GM12891 (cell line): ENCODE results near the gene GRIK2.

ENCODE experiments used
- DNase-seq: peaks from one replicate; pipeline ENCODE4 v3.0.0; 2011; ENCODE audit warnings: low spot score; ENCODE audit not compliant: insufficient read length
- FAIRE-seq: peaks from 2 replicates; lab custom pipeline; 2011; peaks lifted over from hg19 to GRCh38; lab: Jason Lieb, UNC
- PAX5 ChIP-seq: IDR thresholded peaks from 2 replicates; pipeline ENCODE4 v1.6.1; 2011; ENCODE audit warnings: low read length, moderate library complexity, mild to moderate bottlenecking; ENCODE audit not compliant: insufficient read depth, severe bottlenecking
- POLR2A ChIP-seq: IDR thresholded peaks from 2 replicates; pipeline ENCODE4 v1.6.1; 2011; ENCODE audit warnings: low read depth, low read length, control low read depth
- POLR2AphosphoS5 ChIP-seq: IDR thresholded peaks from 2 replicates; pipeline ENCODE4 v1.6.1; 2011; ENCODE audit warnings: low read depth, low read length, control low read depth
- POU2F2 ChIP-seq: IDR thresholded peaks from 2 replicates; pipeline ENCODE4 v1.6.1; 2011; ENCODE audit warnings: low read depth, mild to moderate bottlenecking, control low read depth, low read length, moderate library complexity
- SPI1 ChIP-seq: IDR thresholded peaks from 2 replicates; pipeline ENCODE4 v1.6.1; 2011; ENCODE audit warnings: low read depth, low read length, control low read depth
- TAF1 ChIP-seq: IDR thresholded peaks from 2 replicates; pipeline ENCODE4 v1.6.1; 2011; ENCODE audit warnings: low read depth, low read length, control low read depth

Gene GRIK2

DNA sequence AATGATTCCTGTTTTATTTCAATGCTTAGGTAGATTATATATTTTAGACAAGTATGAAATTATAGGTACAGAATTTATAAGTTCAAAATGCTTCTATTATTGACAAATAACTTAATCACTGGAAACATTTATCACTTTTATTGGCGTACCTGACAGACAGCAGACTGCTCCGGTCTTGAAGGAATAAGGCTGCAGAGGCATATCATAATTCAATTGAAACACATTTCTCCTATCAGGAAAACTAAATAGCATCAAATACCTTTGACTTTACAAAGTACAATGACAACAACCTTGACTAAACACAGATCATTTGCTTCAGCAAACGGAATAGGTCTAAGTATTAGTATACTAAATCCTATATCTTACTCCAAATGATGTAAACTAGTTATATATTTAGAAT is 91.3 kb downstream of the GRIK2 start:
- TF ChIP-seq POLR2AphosphoS5: no peak
- TF ChIP-seq POLR2A: no peak
- no peak for TF ChIP-seq TAF1
- TF ChIP-seq SPI1: no peak
- no peak for TF ChIP-seq POU2F2
- no peak for FAIRE-seq
- no peak for DNase-seq

DNA sequence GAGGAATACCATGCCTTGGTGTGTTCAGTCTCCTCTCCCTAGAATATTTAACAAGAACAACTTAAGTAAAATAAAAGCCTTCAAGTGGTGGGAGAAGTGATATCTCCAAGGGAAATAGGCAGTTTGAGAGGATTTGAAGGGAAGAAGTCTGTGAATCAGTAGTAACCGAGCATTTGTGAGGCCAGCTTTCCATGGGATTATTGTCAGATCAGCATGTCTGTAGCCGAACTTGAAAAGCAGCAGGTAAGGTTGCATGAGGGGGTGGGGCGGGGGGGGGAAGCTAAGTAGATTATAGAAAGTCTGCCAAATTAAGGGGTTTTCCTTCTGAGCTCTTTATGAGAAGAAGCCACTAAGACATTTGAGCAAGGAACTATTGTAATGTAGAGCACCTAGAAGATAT is 92.6 kb downstream of the GRIK2 start:
- no peak for TF ChIP-seq TAF1
- no peak for TF ChIP-seq SPI1
- TF ChIP-seq POLR2AphosphoS5: no peak
- no peak for TF ChIP-seq PAX5
- no peak for TF ChIP-seq POLR2A
- TF ChIP-seq POU2F2: no peak
- no peak for FAIRE-seq
- no peak for DNase-seq

DNA sequence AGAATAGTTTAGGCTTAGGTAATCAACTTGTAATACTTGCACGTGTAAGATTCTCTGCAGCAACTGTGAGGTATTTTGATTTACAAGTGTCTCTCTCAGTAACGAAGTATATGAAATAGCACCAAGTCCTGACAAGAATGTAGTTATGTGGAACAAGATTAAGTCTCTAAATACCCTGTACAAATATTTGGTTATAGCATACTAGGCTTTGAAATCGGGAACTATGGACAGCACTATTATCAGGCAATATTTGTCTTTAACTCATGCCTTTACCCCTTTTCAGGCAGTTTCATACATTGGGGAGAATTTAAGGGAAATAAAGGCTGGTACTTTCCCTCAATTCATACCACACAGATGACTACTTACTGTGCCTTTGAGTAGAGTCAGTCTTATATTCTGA is 93.2 kb downstream of the GRIK2 start:
- DNase-seq (no peak), FAIRE-seq (no peak)
- no peak for TF ChIP-seq TAF1
- no peak for TF ChIP-seq PAX5
- no peak for TF ChIP-seq POU2F2
- TF ChIP-seq POLR2AphosphoS5: no peak
- TF ChIP-seq SPI1: no peak
- TF ChIP-seq POLR2A: no peak

DNA sequence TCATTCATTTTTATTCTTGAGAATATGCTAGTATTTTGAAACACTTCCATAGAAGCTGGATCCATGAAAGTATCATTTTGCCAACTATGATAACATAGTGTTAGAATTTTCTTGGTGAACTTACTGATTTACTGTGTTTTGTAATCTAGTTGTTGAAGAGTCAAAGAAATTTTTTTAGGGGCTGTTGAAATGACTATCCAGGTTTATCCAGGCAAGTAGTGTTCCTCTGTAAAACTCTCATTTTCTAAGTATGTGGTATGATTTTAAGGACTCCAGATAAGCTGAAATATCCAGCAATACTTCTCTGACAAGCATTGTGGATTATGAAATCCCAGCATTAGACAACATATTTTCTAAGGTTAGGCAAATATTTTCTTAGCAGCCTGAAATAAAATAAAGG is 95.9 kb downstream of the GRIK2 start:
- DNase-seq: no peak
- no peak for FAIRE-seq

DNA sequence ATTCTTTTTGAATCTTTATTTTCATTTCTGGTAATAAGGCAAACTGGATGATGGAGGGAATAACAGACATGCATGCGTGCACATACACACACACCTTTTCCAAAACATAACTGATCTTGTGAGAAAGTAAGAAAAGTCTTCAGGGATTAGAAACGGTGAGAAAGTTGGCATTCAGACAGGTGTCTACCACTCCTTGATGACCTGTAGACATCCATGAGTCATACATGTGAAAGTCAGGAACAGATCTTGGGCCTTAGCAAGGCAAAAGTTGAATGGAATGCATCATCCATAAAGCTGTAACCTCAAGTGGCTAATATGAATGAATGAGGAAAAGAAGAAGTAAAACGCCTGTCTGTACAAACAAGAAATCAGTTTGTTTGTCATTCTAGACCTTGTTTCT is 97.3 kb downstream of the GRIK2 start:
- no peak for DNase-seq
- TF ChIP-seq SPI1: no peak
- TF ChIP-seq POU2F2: no peak
- TF ChIP-seq TAF1: no peak
- TF ChIP-seq PAX5: no peak
- no peak for FAIRE-seq

More for the DNA sequence above, 95.9 kb downstream of the GRIK2 start:
- TF ChIP-seq POLR2AphosphoS5 (no peak), TAF1 (no peak), POLR2A (no peak), SPI1 (no peak), PAX5 (no peak), POU2F2 (no peak)

DNA sequence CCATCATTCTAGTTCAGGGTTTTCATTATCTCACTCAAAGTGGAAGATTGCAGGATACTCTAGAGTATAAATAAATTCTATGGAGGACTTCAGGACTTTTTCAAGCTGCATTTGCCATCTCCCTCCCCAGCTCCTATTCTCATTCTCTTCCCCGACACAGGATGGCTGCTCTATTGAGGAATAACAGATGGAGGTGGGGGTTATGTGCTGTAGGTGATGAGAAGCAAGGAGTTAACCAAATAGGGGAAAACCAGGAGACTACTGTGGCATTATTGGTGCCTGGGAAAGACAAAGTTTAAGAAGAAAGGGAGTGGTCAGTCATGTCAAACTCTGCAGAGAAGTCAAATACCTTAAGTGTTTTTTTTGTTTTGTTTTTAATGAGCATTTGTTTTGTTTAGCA is 109.3 kb downstream of the GRIK2 start:
- FAIRE-seq: no peak
- no peak for DNase-seq
- TF ChIP-seq PAX5 (no peak), SPI1 (no peak), TAF1 (no peak), POLR2AphosphoS5 (no peak), POU2F2 (no peak), POLR2A (no peak)

DNA sequence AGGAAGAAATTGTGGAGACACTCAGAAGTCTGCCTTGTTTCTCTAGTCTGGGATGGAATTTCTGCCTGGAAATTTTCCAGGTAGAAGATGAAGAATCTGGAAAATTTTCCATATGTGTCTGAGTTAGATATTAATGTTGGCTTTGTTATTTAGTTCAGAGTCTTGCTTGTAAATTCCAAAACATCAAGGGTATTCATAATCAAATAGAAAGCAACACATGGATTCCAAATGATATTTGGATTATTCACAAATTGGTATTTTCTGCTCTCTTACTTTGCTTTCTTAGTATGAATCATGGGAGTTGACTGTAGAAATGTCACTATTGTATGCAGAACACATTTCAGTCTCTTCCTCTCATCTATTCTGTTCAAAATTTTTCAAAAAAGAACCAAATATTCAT is 116.0 kb downstream of the GRIK2 start:
- no peak for TF ChIP-seq POLR2AphosphoS5
- no peak for TF ChIP-seq POU2F2
- FAIRE-seq (no peak), DNase-seq (no peak)

DNA sequence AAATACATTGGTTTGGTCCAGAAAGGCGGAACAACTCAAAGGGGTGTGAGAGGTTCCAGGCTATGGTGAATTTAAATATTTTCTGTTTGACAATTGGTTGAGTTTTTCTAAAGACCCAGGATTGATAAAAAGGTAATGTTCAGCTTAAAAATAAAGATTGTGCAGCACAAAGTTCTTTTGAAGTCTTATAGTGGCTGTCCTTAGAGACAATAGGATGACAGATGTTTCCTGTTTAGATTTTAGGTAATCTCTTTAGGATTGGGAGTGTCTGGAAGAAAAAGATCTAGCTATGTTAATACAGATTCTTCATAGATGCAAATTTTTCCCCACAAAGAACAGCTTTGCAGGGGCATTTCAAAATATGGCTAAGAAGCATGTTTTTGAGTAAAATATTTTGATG is 119.7 kb downstream of the GRIK2 start:
- TF ChIP-seq POU2F2: no peak
- no peak for TF ChIP-seq POLR2A
- no peak for TF ChIP-seq SPI1
- TF ChIP-seq PAX5: no peak
- no peak for TF ChIP-seq TAF1
- FAIRE-seq (no peak), DNase-seq (no peak)

DNA sequence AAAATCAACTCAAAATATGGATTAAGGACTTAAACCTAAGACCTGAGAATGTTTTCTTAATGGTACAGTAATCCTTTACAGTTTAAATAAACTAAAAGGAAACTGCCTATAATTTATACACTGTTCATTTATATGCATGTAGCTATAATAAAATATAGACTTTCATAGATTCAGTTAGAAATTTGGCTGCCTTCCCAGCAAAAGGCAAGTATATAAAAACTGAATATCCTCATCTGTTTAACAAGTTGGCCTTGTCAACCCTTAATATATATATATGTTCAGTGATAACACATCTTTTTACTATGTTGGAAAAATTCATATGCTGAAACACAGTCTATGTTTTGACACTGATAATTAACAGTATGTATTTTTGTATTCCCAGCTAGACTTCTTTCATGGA is 123.1 kb downstream of the GRIK2 start:
- no peak for TF ChIP-seq POLR2AphosphoS5
- TF ChIP-seq PAX5: no peak
- no peak for TF ChIP-seq POLR2A
- no peak for TF ChIP-seq POU2F2
- TF ChIP-seq SPI1: no peak
- TF ChIP-seq TAF1: no peak
- no peak for DNase-seq
- no peak for FAIRE-seq

DNA sequence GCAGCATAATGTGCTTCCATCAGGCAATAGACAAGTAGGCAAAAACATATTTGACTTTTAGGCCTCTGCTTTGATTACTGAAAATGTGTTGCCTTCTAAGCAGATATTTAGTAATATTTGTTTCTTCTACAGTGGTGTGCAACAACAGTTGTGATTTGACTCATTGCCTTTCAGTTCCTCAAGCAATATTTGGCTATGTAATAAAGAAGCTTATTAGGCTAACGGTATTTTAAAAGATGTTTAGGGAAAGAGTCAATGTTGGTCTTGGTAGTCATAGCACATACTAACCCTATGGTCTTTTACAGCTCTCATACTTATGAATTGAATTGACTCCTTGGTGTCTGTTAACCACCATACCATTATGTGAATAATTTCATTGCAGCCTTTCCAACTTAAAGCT is 124.1 kb downstream of the GRIK2 start:
- no peak for FAIRE-seq
- peak; percentile 84 for TF ChIP-seq SPI1
- no peak for TF ChIP-seq POU2F2
- TF ChIP-seq POLR2AphosphoS5: no peak
- no peak for TF ChIP-seq TAF1
- no peak for TF ChIP-seq POLR2A

DNA sequence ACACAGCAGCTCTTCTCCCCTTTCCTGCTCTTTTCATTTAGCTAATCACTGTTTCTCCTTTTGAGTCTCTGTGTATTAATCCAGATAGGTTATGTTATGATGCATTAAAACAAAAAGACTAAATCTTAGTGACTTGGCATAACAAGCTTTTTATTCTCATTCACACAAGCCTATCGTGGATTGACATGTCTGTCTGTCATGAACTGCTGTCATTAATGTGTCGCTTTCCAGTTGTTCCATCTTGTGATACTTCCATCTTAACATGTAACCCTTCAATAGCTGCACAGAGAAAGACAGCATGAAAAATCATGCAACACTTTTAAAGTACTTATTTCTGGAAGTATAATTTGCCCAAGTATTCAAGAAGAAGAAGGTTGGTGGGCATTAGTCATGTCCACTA is 128.7 kb downstream of the GRIK2 start:
- TF ChIP-seq POU2F2 (no peak), POLR2AphosphoS5 (no peak), SPI1 (no peak), POLR2A (no peak), PAX5 (no peak), TAF1 (no peak)
- FAIRE-seq: no peak
- DNase-seq: no peak

More for the DNA sequence above, 124.1 kb downstream of the GRIK2 start:
- DNase-seq: no peak
